IPS DF 6.9 (cell line): ENCODE results near the gene CYP2S1.

ENCODE experiments used
- DNase-seq: peaks from one replicate; pipeline ENCODE4 v3.0.0-alpha.2; 2013; ENCODE audit warnings: low read depth, low spot score
- H3K27ac ChIP-seq: one replicate; pipeline ENCODE4 v1.5.1; 2013; ENCODE audit warnings: low read length, control low read depth
- H3K27me3 ChIP-seq: 2 replicates; pipeline ENCODE4 v1.6.1; 2013; ENCODE audit warnings: mild to moderate bottlenecking, low read length; ENCODE audit not compliant: control insufficient read depth, insufficient read depth
- H3K36me3 ChIP-seq: 2 replicates; pipeline ENCODE4 v1.6.1; 2013; ENCODE audit warnings: low read length; ENCODE audit not compliant: control insufficient read depth, insufficient read depth
- H3K4me1 ChIP-seq: 2 replicates; pipeline ENCODE4 v1.6.1; 2013; ENCODE audit warnings: low read length; ENCODE audit not compliant: control insufficient read depth, insufficient read depth
- H3K4me3 ChIP-seq: 2 replicates; pipeline ENCODE4 v1.5.1; 2013; ENCODE audit warnings: mild to moderate bottlenecking, low read length
- H3K9me3 ChIP-seq: 2 replicates; pipeline ENCODE4 v1.6.1; 2013; ENCODE audit warnings: low read length, inconsistent platforms; ENCODE audit not compliant: control insufficient read depth, insufficient read depth
- WGBS: extraction: QIAGEN DNeasy Blood & Tissue Kit; methylation state at CpG from one replicate; pipeline ENCODE4 v1.1.7; 2013; ENCODE audit warnings: mixed read lengths, missing lambda C conversion rate; ENCODE audit not compliant: insufficient read length, insufficient coverage; 5-methylcytosine and 5-hydroxymethylcytosine counted together

The CYP2S1 gene

GRCh38 chr19:41241859-41242258 lies 48.8 kb downstream of the CYP2S1 start:
- Histone ChIP-seq H3K9me3 (no peaks in the 10 kb centered on the region), H3K27me3 (no peaks in the 10 kb centered on the region), H3K36me3 (peaks cover 8% of the 10 kb centered on the region; the same call in 1 of the 2 replicates), H3K4me1 (no peaks in the 10 kb centered on the region), H3K4me3 (no peak overlapping the region), H3K27ac (no peak overlapping the region)
- no peak for DNase-seq
- WGBS, result 100% methylated on average over 2 of the region's 5 CpGs

- H3K36me3 ChIP-seq, result peaks cover 12% of the 10 kb centered on the region; the same call in 1 of the 2 replicates
- H3K4me3 ChIP-seq, result no peak overlapping the region
- DNase-seq, result no peak
- H3K27me3 ChIP-seq, result no peaks in the 10 kb centered on the region
- WGBS, result no CpG with 5 or more reads among the region's 4 CpGs
- H3K27ac ChIP-seq, result no peak overlapping the region
- no peaks in the 10 kb centered on the region for H3K9me3 ChIP-seq
- no peaks in the 10 kb centered on the region for H3K4me1 ChIP-seq
These were observed 51.1 kb downstream of the CYP2S1 start for GRCh38 chr19:41244117-41244516.

GRCh38 chr19:41245843-41246242 lies 52.8 kb downstream of the CYP2S1 start:
- Histone ChIP-seq H3K36me3 (peaks cover 12% of the 10 kb centered on the region), H3K27me3 (no peaks in the 10 kb centered on the region), H3K4me3 (no peak overlapping the region), H3K27ac (no peak overlapping the region), H3K9me3 (no peaks in the 10 kb centered on the region), H3K4me1 (no peaks in the 10 kb centered on the region)
- DNase-seq, result no peak
- no CpG with 5 or more reads among the region's 3 CpGs for WGBS

GRCh38 chr19:41248895-41249294 lies 55.9 kb downstream of the CYP2S1 start:
- Histone ChIP-seq H3K27ac (no peak overlapping the region), H3K36me3 (peaks cover 13% of the 10 kb centered on the region; the same call in 1 of the 2 replicates), H3K27me3 (no peaks in the 10 kb centered on the region), H3K4me3 (no peak overlapping the region), H3K9me3 (no peaks in the 10 kb centered on the region), H3K4me1 (no peaks in the 10 kb centered on the region)
- WGBS, result no CpG with 5 or more reads among the region's 4 CpGs
- no peak for DNase-seq

- Histone ChIP-seq H3K27me3 (no peaks in the 10 kb centered on the region), H3K9me3 (no peaks in the 10 kb centered on the region), H3K4me3 (no peak overlapping the region), H3K27ac (no peak overlapping the region), H3K4me1 (no peaks in the 10 kb centered on the region), H3K36me3 (peaks cover 13% of the 10 kb centered on the region; the same call in 1 of the 2 replicates)
- WGBS, result no CpG with 5 or more reads among the region's 9 CpGs
- no peak for DNase-seq
These were observed 56.8 kb downstream of the CYP2S1 start for GRCh38 chr19:41249707-41250423.

- Histone ChIP-seq H3K36me3 (peaks cover 23% of the 10 kb centered on the region; the same call in 1 of the 2 replicates), H3K27ac (no peak overlapping the region), H3K27me3 (no peaks in the 10 kb centered on the region), H3K4me3 (no peak overlapping the region), H3K4me1 (no peaks in the 10 kb centered on the region), H3K9me3 (no peaks in the 10 kb centered on the region)
- no peak for DNase-seq
- no CpG with 5 or more reads among the region's 6 CpGs for WGBS
These were observed 60.6 kb downstream of the CYP2S1 start for GRCh38 chr19:41253660-41254059.

- no peak for DNase-seq
- Histone ChIP-seq H3K27me3 (no peaks in the 10 kb centered on the region), H3K4me1 (no peaks in the 10 kb centered on the region), H3K36me3 (peaks cover 27% of the 10 kb centered on the region; the same call in 1 of the 2 replicates), H3K27ac (no peak overlapping the region), H3K4me3 (no peak overlapping the region), H3K9me3 (no peaks in the 10 kb centered on the region)
These were observed 62.2 kb downstream of the CYP2S1 start for GRCh38 chr19:41255171-41255570.
